A549 (cell line): ENCODE data around the gene SIAH3. TPM values are rescaled to one million over a fixed set of nuclear protein-coding genes. Genes with fewer than 3 reads are reported as not detected.

ENCODE experiments used
- ATAC-seq, 2 experiments: fragments of 200-7000 bp in 1 of 2; fragments of >200 bp in 1 of 2; cut with Nextera tagmentation in 1 of 2; cut with Tn5 transposase in 1 of 2; 3 replicates each; pipeline versions ENCODE4 v1.8.0 to v1.9.1; 2018 to 2020; ENCODE audit warnings: mild to moderate bottlenecking in 1 of 2, moderate library complexity in 1 of 2
- CTCF ChIA-PET: fragments of 300-600 bp; sonication (Branson Sonifier 250); formaldehyde crosslinking; extraction: SDS; loops from one replicate; lab custom pipeline; 2021; ENCODE audit warnings: antibody characterized with exemption, inconsistent platforms; lab: Yijun Ruan, JAX
- POLR2A ChIA-PET: fragments of 350-600 bp; formaldehyde crosslinking; extraction: SDS; loops from one replicate; lab custom pipeline; 2021; ENCODE audit warnings: antibody characterized with exemption, inconsistent platforms; lab: Yijun Ruan, JAX
- DNase-seq, 2 experiments: peaks; one replicate each; pipeline versions ENCODE4 v3.0.0 to v3.0.0-alpha.2; 2011 to 2016; ENCODE audit warnings: low read depth in 1 of 2, low spot score in 1 of 2
- FAIRE-seq: peaks from 2 replicates; lab custom pipeline; 2011; peaks lifted over from hg19 to GRCh38; lab: Jason Lieb, UNC
- H3K27ac ChIP-seq, 2 experiments: fragments of >200 bp; sonication (Bioruptor Twin); formaldehyde crosslinking; 3 replicates each; pipeline ENCODE4 v1.5.1; 2016 to 2017
- H3K4me1 ChIP-seq: fragments of >200 bp; sonication (Bioruptor Twin); formaldehyde crosslinking; 3 replicates; pipeline ENCODE4 v1.6.1; 2016
- H3K4me2 ChIP-seq: fragments of >200 bp; sonication (Bioruptor Twin); formaldehyde crosslinking; 3 replicates; pipeline ENCODE4 v1.6.1; 2016
- H3K4me3 ChIP-seq: fragments of >200 bp; sonication (Bioruptor Twin); formaldehyde crosslinking; 3 replicates; pipeline ENCODE4 v1.5.1; 2016
- H3K9me3 ChIP-seq: fragments of >200 bp; sonication (Bioruptor Twin); formaldehyde crosslinking; 3 replicates; pipeline ENCODE4 v1.6.1; 2016
- BCL3 ChIP-seq: fragments of >200 bp; sonication (Bioruptor Twin); formaldehyde crosslinking; IDR thresholded peaks from 3 replicates; pipeline ENCODE4 v1.6.1; 2016
- CHD2 ChIP-seq: fragments of 150-350 bp; IDR thresholded peaks from 2 replicates; pipeline ENCODE4 v1.6.1; 2014; ENCODE audit warnings: low read length; ENCODE audit not compliant: partially characterized antibody
- EHMT2 ChIP-seq: fragments of 200-600 bp; sonication (generic); IDR thresholded peaks from 2 replicates; pipeline ENCODE4 v1.6.1; 2016; ENCODE audit warnings: antibody characterized with exemption, low read depth, mild to moderate bottlenecking, moderate library complexity
- EP300 ChIP-seq, 2 experiments: fragments of >200 bp; sonication (Bioruptor Twin); formaldehyde crosslinking; IDR thresholded peaks; 2 replicates in 1 of 2; 3 replicates in 1 of 2; pipeline ENCODE4 v1.6.1; 2016 to 2017
- ESRRA ChIP-seq: fragments of 150-350 bp; IDR thresholded peaks from 2 replicates; pipeline ENCODE4 v1.6.1; 2014; ENCODE audit warnings: mild to moderate bottlenecking, low read length, borderline replicate concordance
- FOSL2 ChIP-seq, 2 experiments: fragments of 450-650 bp in 1 of 2; fragments of >200 bp in 1 of 2; sonication (Bioruptor Twin) in 1 of 2; formaldehyde crosslinking; IDR thresholded peaks; 2 replicates each; pipeline versions ENCODE4 v1.5.0 to v1.6.1; 2016 to 2020; ENCODE audit warnings: mild to moderate bottlenecking in 1 of 2, moderate library complexity in 1 of 2
- HOXB5 ChIP-seq: fragments of 250-450 bp; sonication (Bioruptor Pico); IDR thresholded peaks from 2 replicates; pipeline ENCODE4 v1.5.0; 2020; ENCODE audit warnings: mild to moderate bottlenecking, moderate library complexity
- KDM1A ChIP-seq: fragments of 200-600 bp; sonication (generic); IDR thresholded peaks from 2 replicates; pipeline ENCODE4 v1.6.1; 2016; ENCODE audit warnings: low read depth, mild to moderate bottlenecking
- MAX ChIP-seq: IDR thresholded peaks from 2 replicates; pipeline ENCODE4 v1.6.1; 2012
- NR3C1 ChIP-seq: fragments of >200 bp; sonication (Bioruptor Twin); formaldehyde crosslinking; IDR thresholded peaks from 3 replicates; pipeline ENCODE4 v1.6.1; 2017
- PBX3 ChIP-seq: IDR thresholded peaks from 2 replicates; pipeline ENCODE4 v1.6.1; 2012
- RAD21 ChIP-seq, 2 experiments: fragments of >200 bp in 1 of 2; sonication (Bioruptor Twin) in 1 of 2; formaldehyde crosslinking in 1 of 2; IDR thresholded peaks in 1 of 2; conservative IDR thresholded peaks in 1 of 2; 2 replicates in 1 of 2; 3 replicates in 1 of 2; pipeline ENCODE4 v1.6.1; 2012 to 2018; ENCODE audit warnings: inconsistent platforms in 1 of 2
- RARB ChIP-seq: fragments of 250-450 bp; sonication (Bioruptor Pico); IDR thresholded peaks from 2 replicates; pipeline ENCODE4 v1.8.0; 2021; ENCODE audit warnings: mild to moderate bottlenecking, moderate library complexity
- ZFP36 ChIP-seq: fragments of 450-650 bp; IDR thresholded peaks from 2 replicates; pipeline ENCODE4 v1.6.1; 2014; ENCODE audit warnings: borderline replicate concordance; ENCODE audit not compliant: partially characterized antibody
- WGBS: methylation state at CpG from one replicate; pipeline ENCODE4 v1.1.6; 2017; ENCODE audit errors: missing lambda C conversion rate; 5-methylcytosine and 5-hydroxymethylcytosine counted together
- polyA plus RNA-seq, 4 experiments: library from polyadenylated mRNA; depleted of rRNA in 3 of 4; stranded (reverse); fragments of >200 nt; fragmentation: RNase III in 1 of 4; extraction: RNeasy Plus Mini Kit Qiagen cat#74134 plus additional on column Dnase treatment in 1 of 4; gene quantifications; 2 replicates in 3 of 4; 3 replicates in 1 of 4; pipeline ENCODE4 v1.2.3, GENCODE V29; 2011 to 2017
- small RNA-seq, 6 experiments: library from RNA; depleted of rRNA; stranded (forward); fragments of <200 nt; gene quantifications; one replicate each; pipeline ENCODE3, GENCODE V24; 2012
- TF ChIP-seq, protein P1 (sequence below): fragments of 150-350 bp; IDR thresholded peaks from 2 replicates; pipeline ENCODE4 v1.6.1; 2014; ENCODE audit warnings: low read depth, mild to moderate bottlenecking, low read length

SIAH3 gene
- polyA plus RNA-seq, 2 of the 4 experiments (the other 2 are of a cell fraction), result not detected

DNA sequence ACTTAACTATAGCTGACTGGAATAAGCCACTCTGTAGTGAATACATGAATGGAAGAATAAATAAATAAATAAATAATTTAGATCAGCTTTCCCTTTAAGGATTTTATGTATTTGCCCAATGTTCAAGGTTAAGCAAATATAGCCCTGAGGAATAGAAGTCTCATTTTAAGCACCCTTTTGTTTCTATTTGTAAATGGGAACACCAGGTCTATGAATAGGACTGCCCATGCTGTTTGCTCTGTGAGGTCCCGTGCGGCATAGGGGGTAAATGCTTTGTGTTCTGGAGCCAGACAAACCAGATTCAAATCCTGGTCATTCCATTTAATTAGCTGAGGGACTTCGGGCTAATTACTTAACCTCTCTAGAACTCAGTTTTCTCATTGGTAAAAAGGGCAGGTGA is 120.1 kb downstream of the SIAH3 start:
- no peak overlapping the region for H3K4me2 ChIP-seq
- no peak for FAIRE-seq
- H3K4me1 ChIP-seq, result no peaks in the 10 kb centered on the region
- DNase-seq, result no peak
- ChIA-PET CTCF (no interaction called here), POLR2A (no interaction called here)
- TF ChIP-seq ESRRA, result no peak
- no peak for TF ChIP-seq PBX3
- TF ChIP-seq BCL3, result no peak
- no peak for TF ChIP-seq CHD2
- no peak for TF ChIP-seq EHMT2
- TF ChIP-seq EP300 (IDR thresholded peaks at IDR 0.05), result no peak
- no peak for TF ChIP-seq HOXB5 (CRISPR knock-in tag)
- TF ChIP-seq RARB, result no peak
- no peak for TF ChIP-seq MAX
- no peak for TF ChIP-seq KDM1A
- TF ChIP-seq FOSL2 (IDR thresholded peaks at IDR 0.05), result no peak
- no peak for TF ChIP-seq FOSL2 (CRISPR knock-in tag; IDR thresholded peaks at IDR 0.05)
- no peak for TF ChIP-seq NR3C1
- no peak for TF ChIP-seq ZFP36
- no peak for ATAC-seq
- no peak overlapping the region for H3K4me3 ChIP-seq
- 22% methylated on average over 3 of the region's 3 CpGs for WGBS
- no peak overlapping the region for H3K27ac ChIP-seq
- H3K9me3 ChIP-seq, result no peaks in the 10 kb centered on the region

DNA sequence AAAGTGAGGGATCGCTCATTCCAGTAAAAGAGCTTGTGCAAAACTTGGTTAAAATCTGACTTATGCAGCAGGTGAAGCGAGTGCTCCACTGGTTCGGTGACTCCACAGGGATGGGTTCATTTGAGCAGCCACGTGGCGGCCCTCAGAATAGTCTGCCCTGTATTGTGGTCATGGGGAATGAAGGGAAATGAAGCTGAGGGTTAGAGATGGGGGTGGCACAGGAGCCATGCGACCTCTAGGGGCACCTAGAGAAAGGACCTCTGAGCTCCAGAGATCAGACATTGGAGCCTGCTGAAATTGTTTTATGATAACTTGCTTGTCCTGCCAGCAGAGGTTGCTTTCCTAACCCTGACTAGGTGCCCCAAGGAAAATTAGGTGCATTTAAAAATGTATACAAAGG is 122.8 kb downstream of the SIAH3 start:
- H3K27ac ChIP-seq, result no peak overlapping the region
- CTCF ChIA-PET, result interaction anchor here (0.6 to 2.1 kb wide), 7 partner anchors 8 to 447 kb away, joined by 3 to 8 read pairs (median 3); no protein-coding TSS in a partner anchor
- ATAC-seq, result peak; percentile 83 to 94
- WGBS, result 34% methylated on average over 6 of the region's 6 CpGs
- no peak overlapping the region for H3K4me2 ChIP-seq
- H3K4me1 ChIP-seq, result no peaks in the 10 kb centered on the region
- no peaks in the 10 kb centered on the region for H3K9me3 ChIP-seq
- no peak for FAIRE-seq
- POLR2A ChIA-PET, result interaction anchor here (0.6 kb wide), 1 partner anchor 158 kb away, joined by 5 read pairs; no protein-coding TSS in a partner anchor
- H3K4me3 ChIP-seq, result no peak overlapping the region
- TF ChIP-seq, protein P1, sequence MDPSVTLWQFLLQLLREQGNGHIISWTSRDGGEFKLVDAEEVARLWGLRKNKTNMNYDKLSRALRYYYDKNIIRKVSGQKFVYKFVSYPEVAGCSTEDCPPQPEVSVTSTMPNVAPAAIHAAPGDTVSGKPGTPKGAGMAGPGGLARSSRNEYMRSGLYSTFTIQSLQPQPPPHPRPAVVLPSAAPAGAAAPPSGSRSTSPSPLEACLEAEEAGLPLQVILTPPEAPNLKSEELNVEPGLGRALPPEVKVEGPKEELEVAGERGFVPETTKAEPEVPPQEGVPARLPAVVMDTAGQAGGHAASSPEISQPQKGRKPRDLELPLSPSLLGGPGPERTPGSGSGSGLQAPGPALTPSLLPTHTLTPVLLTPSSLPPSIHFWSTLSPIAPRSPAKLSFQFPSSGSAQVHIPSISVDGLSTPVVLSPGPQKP, result no peak
- peak in 1 of 2 experiments; percentile 49; a peak in 2 of 5 replicates for TF ChIP-seq RAD21 (conservative IDR thresholded peaks at IDR 0.05 in 1 of 2, IDR thresholded peaks at IDR 0.05 in 1 of 2)
- DNase-seq, result peak; percentile 14 to 42

Small RNA genes lying within 50 kb of the gene (small RNA-seq; reads per million reads assigned to genes)
- 0 reads per million in 6 experiments for gene RF00017

Other genes with a start within 250 kb of the SIAH3 start
- gene ERICH6B, start 236.0 kb downstream of the SIAH3 start, polyA plus RNA-seq (2011; rRNA removed), result not detected in 2 replicates
- not detected in 3 replicates for gene ERICH6B, start 236.0 kb downstream of the SIAH3 start, polyA plus RNA-seq (2017; fragmentation: RNase III; extraction: RNeasy Plus Mini Kit Qiagen cat#74134 plus additional on column Dnase treatment)
- gene CBY2, start 149.4 kb downstream of the SIAH3 start, polyA plus RNA-seq (2011; rRNA removed), result 0.08 and 0.28 TPM in 2 replicates
- gene CBY2, start 149.4 kb downstream of the SIAH3 start, polyA plus RNA-seq (2017; fragmentation: RNase III; extraction: RNeasy Plus Mini Kit Qiagen cat#74134 plus additional on column Dnase treatment), result not detected in 3 replicates
- 9.5 and 13.2 TPM in 2 replicates for gene ZC3H13, start 201.0 kb upstream of the SIAH3 start, polyA plus RNA-seq (2011; rRNA removed)
- 17.5 to 17.8 TPM (median 17.6 TPM) in 3 replicates for gene ZC3H13, start 201.0 kb upstream of the SIAH3 start, polyA plus RNA-seq (2017; fragmentation: RNase III; extraction: RNeasy Plus Mini Kit Qiagen cat#74134 plus additional on column Dnase treatment)